Measurements from ENCODE around the gene MCM3. TPM values are rescaled to one million over a fixed set of nuclear protein-coding genes. Genes with fewer than 3 reads are reported as not detected.

The MCM3 gene
- total RNA-seq, 1 experiment from 2014 or later: 191 TPM

DNA sequence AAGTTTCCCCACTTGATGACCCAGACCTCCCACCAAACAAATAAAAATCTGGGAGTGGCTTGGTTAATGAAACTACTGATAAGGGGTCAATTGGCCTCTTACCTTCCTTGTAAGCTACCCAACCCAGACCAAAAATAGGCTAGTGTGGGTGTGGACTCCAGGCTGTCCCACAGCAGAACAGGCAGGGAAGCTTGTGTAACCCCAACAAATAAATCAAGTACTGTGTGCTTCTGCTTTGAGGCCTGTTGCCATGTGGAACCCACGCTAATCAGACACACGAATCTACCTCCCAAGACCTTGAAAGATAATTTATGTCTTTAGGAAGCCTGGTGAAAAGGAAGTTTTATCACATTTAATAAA is 43.7 kb upstream of the MCM3 start:
- Histone ChIP-seq H3K4me2 (ENCODE audit: low read length) (no peak overlapping the region), H3K4me3 (replicated peaks in 1 of 2; ENCODE audit: low read depth in 1 of 2, low read length in 2 of 2) (no peak overlapping the region), H3K27me3 (ENCODE audit: insufficient read depth, low read length) (no peaks in the 10 kb centered on the region), H3K9me3 (ENCODE audit: control insufficient read depth in 1 of 2, insufficient read depth in 1 of 2, low read depth in 1 of 2, low read length in 2 of 2) (no peaks in the 10 kb centered on the region), H3K79me2 (ENCODE audit: insufficient read depth, low read length) (no peaks in the 10 kb centered on the region), H3K36me3 (ENCODE audit: control insufficient read depth in 1 of 2, insufficient read depth in 2 of 2, low read length in 2 of 2) (no peaks in the 10 kb centered on the region), H2AFZ (ENCODE audit: low read depth, low read length, poor library complexity, severe bottlenecking) (no peak overlapping the region), H3K9ac (ENCODE audit: low read length) (no peak overlapping the region), H4K20me1 (ENCODE audit: insufficient read depth) (no peaks in the 10 kb centered on the region), H3K4me1 (ENCODE audit: control insufficient read depth in 1 of 2, insufficient read depth in 2 of 2, low read length in 2 of 2) (no peaks in the 10 kb centered on the region), H3K9me2 (ENCODE audit: insufficient read depth) (no peaks in the 10 kb centered on the region), H3K27ac (ENCODE audit: low read depth, low read length) (no peak overlapping the region)
- ChIA-PET RAD21 (ENCODE audit: low non-redundant PET in 1 of 2, low total read pairs in 2 of 2, uncharacterized antibody in 2 of 2, unreplicated experiment in 2 of 2) (no interaction called here), POLR2A (no interaction called here), CTCF (interaction anchor here (1.9 kb wide), 1 partner anchor 18 kb away, joined by 3 read pairs; no protein-coding TSS in a partner anchor)
- TF ChIP-seq MAX (IDR thresholded peaks at IDR 0.05) (no peak), SP1 (IDR thresholded peaks at IDR 0.05; ENCODE audit: low read depth) (no peak)
- intact Hi-C loops (cut with micrococcal nuclease): no loop called here
- DNase-seq (ENCODE audit: low read depth, low spot score) (no peak), ATAC-seq (no peak)
- BruUV-seq (replicated peaks): no TSS peak

DNA sequence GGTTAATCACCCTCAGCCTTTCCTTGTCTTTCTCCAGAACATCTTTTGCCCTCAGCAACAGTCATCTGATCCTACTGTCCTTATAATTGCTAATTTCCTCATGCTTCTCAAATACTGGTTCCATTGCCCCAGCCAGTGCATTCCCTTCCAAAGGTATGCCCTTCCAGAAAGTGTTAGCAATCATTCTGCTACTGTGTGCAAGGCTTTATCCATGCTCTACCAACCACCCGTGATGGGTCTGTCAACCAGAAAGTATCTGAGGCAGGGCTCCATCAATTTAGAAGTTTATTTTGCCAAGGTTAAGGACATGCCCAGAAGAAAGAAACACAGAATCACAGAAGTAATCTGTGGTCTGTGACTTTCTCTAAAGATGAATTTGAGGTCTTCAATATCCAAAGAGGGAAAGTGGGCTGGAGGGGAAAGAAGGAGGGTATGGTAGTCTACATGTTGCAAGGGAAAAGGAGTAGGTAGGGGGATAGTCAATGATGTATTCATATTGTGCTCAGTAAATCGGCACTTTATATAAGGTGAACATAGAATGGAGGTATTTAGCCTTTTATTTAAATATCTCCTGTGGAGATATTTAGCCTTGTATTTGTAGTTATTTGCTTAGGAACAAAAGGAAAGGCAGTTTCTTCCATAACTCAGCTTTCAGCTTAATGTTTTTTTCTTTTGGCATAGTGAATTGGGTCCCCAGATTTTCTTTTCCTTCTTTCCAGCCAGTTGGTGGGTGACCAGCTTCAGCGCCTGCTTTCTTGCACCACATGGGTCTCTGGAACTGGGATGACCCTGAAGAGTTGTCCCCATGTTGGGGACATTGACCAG is 42.2 kb upstream of the MCM3 start:
- Histone ChIP-seq H3K9ac (ENCODE audit: low read length) (no peak overlapping the region), H3K79me2 (ENCODE audit: insufficient read depth, low read length) (no peaks in the 10 kb centered on the region), H3K4me2 (ENCODE audit: low read length) (no peak overlapping the region), H3K4me3 (replicated peaks in 1 of 2; ENCODE audit: low read depth in 1 of 2, low read length in 2 of 2) (no peak overlapping the region), H3K27me3 (ENCODE audit: insufficient read depth, low read length) (no peaks in the 10 kb centered on the region), H3K27ac (ENCODE audit: low read depth, low read length) (no peak overlapping the region), H3K9me2 (ENCODE audit: insufficient read depth) (no peaks in the 10 kb centered on the region), H2AFZ (ENCODE audit: low read depth, low read length, poor library complexity, severe bottlenecking) (no peak overlapping the region), H4K20me1 (ENCODE audit: insufficient read depth) (no peaks in the 10 kb centered on the region), H3K9me3 (ENCODE audit: control insufficient read depth in 1 of 2, insufficient read depth in 1 of 2, low read depth in 1 of 2, low read length in 2 of 2) (no peaks in the 10 kb centered on the region), H3K4me1 (ENCODE audit: control insufficient read depth in 1 of 2, insufficient read depth in 2 of 2, low read length in 2 of 2) (no peaks in the 10 kb centered on the region), H3K36me3 (ENCODE audit: control insufficient read depth in 1 of 2, insufficient read depth in 2 of 2, low read length in 2 of 2) (no peaks in the 10 kb centered on the region)
- no peak for DNase-seq (ENCODE audit: low read depth, low spot score)
- POLR2A ChIA-PET: no interaction called here
- CTCF ChIA-PET: interaction anchor here (1.9 kb wide), 1 partner anchor 19 kb away, joined by 3 read pairs; no protein-coding TSS in a partner anchor
- intact Hi-C loops (cut with micrococcal nuclease): no loop called here
- no peak for ATAC-seq
- RAD21 ChIA-PET (ENCODE audit: low non-redundant PET in 1 of 2, low total read pairs in 2 of 2, uncharacterized antibody in 2 of 2, unreplicated experiment in 2 of 2): no interaction called here
- BruUV-seq (replicated peaks): no TSS peak
- TF ChIP-seq, protein P1, sequence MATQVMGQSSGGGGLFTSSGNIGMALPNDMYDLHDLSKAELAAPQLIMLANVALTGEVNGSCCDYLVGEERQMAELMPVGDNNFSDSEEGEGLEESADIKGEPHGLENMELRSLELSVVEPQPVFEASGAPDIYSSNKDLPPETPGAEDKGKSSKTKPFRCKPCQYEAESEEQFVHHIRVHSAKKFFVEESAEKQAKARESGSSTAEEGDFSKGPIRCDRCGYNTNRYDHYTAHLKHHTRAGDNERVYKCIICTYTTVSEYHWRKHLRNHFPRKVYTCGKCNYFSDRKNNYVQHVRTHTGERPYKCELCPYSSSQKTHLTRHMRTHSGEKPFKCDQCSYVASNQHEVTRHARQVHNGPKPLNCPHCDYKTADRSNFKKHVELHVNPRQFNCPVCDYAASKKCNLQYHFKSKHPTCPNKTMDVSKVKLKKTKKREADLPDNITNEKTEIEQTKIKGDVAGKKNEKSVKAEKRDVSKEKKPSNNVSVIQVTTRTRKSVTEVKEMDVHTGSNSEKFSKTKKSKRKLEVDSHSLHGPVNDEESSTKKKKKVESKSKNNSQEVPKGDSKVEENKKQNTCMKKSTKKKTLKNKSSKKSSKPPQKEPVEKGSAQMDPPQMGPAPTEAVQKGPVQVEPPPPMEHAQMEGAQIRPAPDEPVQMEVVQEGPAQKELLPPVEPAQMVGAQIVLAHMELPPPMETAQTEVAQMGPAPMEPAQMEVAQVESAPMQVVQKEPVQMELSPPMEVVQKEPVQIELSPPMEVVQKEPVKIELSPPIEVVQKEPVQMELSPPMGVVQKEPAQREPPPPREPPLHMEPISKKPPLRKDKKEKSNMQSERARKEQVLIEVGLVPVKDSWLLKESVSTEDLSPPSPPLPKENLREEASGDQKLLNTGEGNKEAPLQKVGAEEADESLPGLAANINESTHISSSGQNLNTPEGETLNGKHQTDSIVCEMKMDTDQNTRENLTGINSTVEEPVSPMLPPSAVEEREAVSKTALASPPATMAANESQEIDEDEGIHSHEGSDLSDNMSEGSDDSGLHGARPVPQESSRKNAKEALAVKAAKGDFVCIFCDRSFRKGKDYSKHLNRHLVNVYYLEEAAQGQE (IDR thresholded peaks at IDR 0.05; ENCODE audit: low read depth): no peak
- TF ChIP-seq CTCF (IDR thresholded peaks at IDR 0.05 in 2 of 3, conservative IDR thresholded peaks at IDR 0.05 in 1 of 3; ENCODE audit: borderline replicate concordance in 1 of 3, insufficient read depth in 1 of 3, low read depth in 2 of 3, low read length in 2 of 3): no peak
- no peak for TF ChIP-seq EGR1 (IDR thresholded peaks at IDR 0.05; ENCODE audit: low read depth)
- no peak for TF ChIP-seq EZH2 (IDR thresholded peaks at IDR 0.05)
- TF ChIP-seq ATF3 (IDR thresholded peaks at IDR 0.05): no peak
- TF ChIP-seq RAD21 (IDR thresholded peaks at IDR 0.05; ENCODE audit: low read depth): no peak
- no peak for TF ChIP-seq POLR2A (IDR thresholded peaks at IDR 0.05; ENCODE audit: borderline replicate concordance, extremely low read depth, insufficient read depth, insufficient read length)
- TF ChIP-seq CEBPB (IDR thresholded peaks at IDR 0.05; ENCODE audit: low read depth): no peak
- TF ChIP-seq EZH2phosphoT487 (IDR thresholded peaks at IDR 0.05; ENCODE audit: borderline replicate concordance): no peak
- TF ChIP-seq POLR2AphosphoS5 (IDR thresholded peaks at IDR 0.05; ENCODE audit: low read depth, low read length): no peak
- TF ChIP-seq JUND (IDR thresholded peaks at IDR 0.05): no peak
- no peak for TF ChIP-seq SP1 (IDR thresholded peaks at IDR 0.05; ENCODE audit: low read depth)
- no peak for TF ChIP-seq ZNF274 (IDR thresholded peaks at IDR 0.05; ENCODE audit: low read depth, low read length)
- no peak for TF ChIP-seq SRF (IDR thresholded peaks at IDR 0.05; ENCODE audit: low read depth)
